Psoas muscle (tissue), 8 donors: ENCODE results near the gene CHRND. TPM values are rescaled to one million over a fixed set of nuclear protein-coding genes. Genes with fewer than 3 reads are reported as not detected.
A peak's percentile ranks its signal among the peaks of the same experiment; 100 is the strongest.

Experiments used
- ATAC-seq, 4 donors: fragments of 200-7000 bp; cut with Tn5 transposase; one replicate each; pipeline ENCODE4 v1.9.1; 2020; ENCODE audit warnings: moderate library complexity in 3 of 4, mild to moderate bottlenecking in 2 of 4
- DNase-seq, 2 donors: peaks; one replicate each; pipeline ENCODE4 v3.0.0-alpha.2; 2020
- H3K27ac ChIP-seq: fragments of 200-600 bp; one replicate; pipeline ENCODE4 v1.8.0; 2022
- H3K27me3 ChIP-seq, 3 donors: fragments of 200-600 bp in 1 of 3; one replicate each; pipeline versions ENCODE4 v1.6.1 to v1.8.0; 2013 to 2022; ENCODE audit warnings: low read length in 2 of 3, mild to moderate bottlenecking in 2 of 3, moderate library complexity in 1 of 3; ENCODE audit not compliant: insufficient read depth in 3 of 3
- H3K36me3 ChIP-seq, 2 donors: fragments of 200-600 bp in 1 of 2; one replicate each; pipeline versions ENCODE4 v1.6.1 to v1.8.0; 2013 to 2022; ENCODE audit warnings: low read depth in 1 of 2, mild to moderate bottlenecking in 1 of 2, moderate library complexity in 1 of 2; ENCODE audit not compliant: insufficient read depth in 1 of 2
- H3K4me1 ChIP-seq: fragments of 200-600 bp; one replicate; pipeline ENCODE4 v1.8.0; 2022
- H3K4me3 ChIP-seq: fragments of 200-600 bp; one replicate; pipeline ENCODE4 v1.8.0; 2022; ENCODE audit warnings: mild to moderate bottlenecking
- H3K9me3 ChIP-seq: fragments of 200-600 bp; one replicate; pipeline ENCODE4 v1.8.0; 2022
- WGBS, 3 donors: extraction: QIAGEN DNeasy Blood & Tissue Kit; methylation state at CpG; one replicate each; pipeline versions ENCODE4 v1.1.6 to v1.1.7; 2013; 5-methylcytosine and 5-hydroxymethylcytosine counted together
- intact Hi-C, 2 donors: fragments of 100-400 bp; cut with DNase I; formaldehyde crosslinking; loops; one replicate each; pipeline versions ENCODE4 v1.11.0 to v1.14.2; 2022
- polyA plus RNA-seq, 3 donors: library from polyadenylated mRNA; stranded (reverse); fragments of 200-250 nt; gene quantifications; one replicate each; pipeline ENCODE4 v1.2.3, GENCODE V29; 2013
- total RNA-seq, 4 donors: library from RNA; stranded (reverse); fragmentation: NEBNext Ultra II Directional in 2 of 4; extraction: Animal tissue kit (Norgen Biotek cat#: 25700) in 2 of 4; gene quantifications; one replicate each; pipeline versions ENCODE4 v1.2.1 to v1.2.4, GENCODE V29; 2021 to 2023
- TF ChIP-seq, protein P1 (sequence below): fragments of 200-600 bp; IDR thresholded peaks from one replicate; pipeline ENCODE4 v1.8.0; 2022; ENCODE audit warnings: antibody characterized with exemption
- donor health status: healthy with polysubstance abuse.
- donor health status: DM: no; HTN: no; CAD: no; lungs with moderate emphysema.
- donor health status: Bipolar disorder and iron deficiency.
- donor health status: healthy.
- donor health status: DM: yes; HTN: yes; CAD: no.
- donor health status: DM: no; HTN: no; CAD: no.
- donor health status: DM: no; HTN: no; CAD: no.
- donor health status: DM: yes; HTN: yes; CAD: no.

Gene CHRND
- total and polyA plus RNA-seq, 7 donors = 6.5 to 300 (median 58.8) TPM

DNA sequence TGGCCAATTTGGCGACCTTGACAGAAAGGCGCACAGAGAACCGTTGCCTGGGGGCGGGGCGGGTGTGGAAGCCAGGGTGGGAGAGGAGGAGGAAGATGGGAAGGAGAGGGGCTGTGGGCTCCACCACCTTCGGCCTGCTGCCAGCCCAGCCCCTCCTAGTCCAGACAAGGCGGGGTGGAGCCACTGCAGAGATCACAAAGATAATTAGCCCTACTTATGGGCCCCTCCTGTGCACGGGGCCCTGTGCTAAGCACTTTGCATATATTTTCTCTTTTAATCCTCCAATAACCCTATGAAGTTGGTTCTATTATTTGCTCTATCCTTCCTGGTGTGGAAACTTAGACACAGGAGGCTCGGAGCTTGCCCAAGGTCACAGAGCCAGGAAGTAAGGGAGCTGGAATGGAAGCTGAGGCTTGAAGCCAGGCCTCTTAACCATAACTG, 24.6 kb upstream of the CHRND start:
- Histone ChIP-seq H3K9me3 (no peaks in the 10 kb centered on the region), H3K4me3 (no peak overlapping the region), H3K4me1 (no peaks in the 10 kb centered on the region), H3K36me3 (no peaks in the 10 kb centered on the region), H3K27ac (no peak overlapping the region), H3K27me3 (no peaks in the 10 kb centered on the region)
- WGBS, 3 donors = 68 to 72% (median 72%) methylated on average over 9 of the region's 9 CpGs
- TF ChIP-seq, protein P1, sequence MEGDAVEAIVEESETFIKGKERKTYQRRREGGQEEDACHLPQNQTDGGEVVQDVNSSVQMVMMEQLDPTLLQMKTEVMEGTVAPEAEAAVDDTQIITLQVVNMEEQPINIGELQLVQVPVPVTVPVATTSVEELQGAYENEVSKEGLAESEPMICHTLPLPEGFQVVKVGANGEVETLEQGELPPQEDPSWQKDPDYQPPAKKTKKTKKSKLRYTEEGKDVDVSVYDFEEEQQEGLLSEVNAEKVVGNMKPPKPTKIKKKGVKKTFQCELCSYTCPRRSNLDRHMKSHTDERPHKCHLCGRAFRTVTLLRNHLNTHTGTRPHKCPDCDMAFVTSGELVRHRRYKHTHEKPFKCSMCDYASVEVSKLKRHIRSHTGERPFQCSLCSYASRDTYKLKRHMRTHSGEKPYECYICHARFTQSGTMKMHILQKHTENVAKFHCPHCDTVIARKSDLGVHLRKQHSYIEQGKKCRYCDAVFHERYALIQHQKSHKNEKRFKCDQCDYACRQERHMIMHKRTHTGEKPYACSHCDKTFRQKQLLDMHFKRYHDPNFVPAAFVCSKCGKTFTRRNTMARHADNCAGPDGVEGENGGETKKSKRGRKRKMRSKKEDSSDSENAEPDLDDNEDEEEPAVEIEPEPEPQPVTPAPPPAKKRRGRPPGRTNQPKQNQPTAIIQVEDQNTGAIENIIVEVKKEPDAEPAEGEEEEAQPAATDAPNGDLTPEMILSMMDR = no peak
- intact Hi-C loops = loop anchor here in 1 of 2 donors (5.0 kb wide), 1 partner anchor 54 kb away; no protein-coding TSS in a partner anchor
- DNase-seq = no peak
- ATAC-seq = no peak

DNA sequence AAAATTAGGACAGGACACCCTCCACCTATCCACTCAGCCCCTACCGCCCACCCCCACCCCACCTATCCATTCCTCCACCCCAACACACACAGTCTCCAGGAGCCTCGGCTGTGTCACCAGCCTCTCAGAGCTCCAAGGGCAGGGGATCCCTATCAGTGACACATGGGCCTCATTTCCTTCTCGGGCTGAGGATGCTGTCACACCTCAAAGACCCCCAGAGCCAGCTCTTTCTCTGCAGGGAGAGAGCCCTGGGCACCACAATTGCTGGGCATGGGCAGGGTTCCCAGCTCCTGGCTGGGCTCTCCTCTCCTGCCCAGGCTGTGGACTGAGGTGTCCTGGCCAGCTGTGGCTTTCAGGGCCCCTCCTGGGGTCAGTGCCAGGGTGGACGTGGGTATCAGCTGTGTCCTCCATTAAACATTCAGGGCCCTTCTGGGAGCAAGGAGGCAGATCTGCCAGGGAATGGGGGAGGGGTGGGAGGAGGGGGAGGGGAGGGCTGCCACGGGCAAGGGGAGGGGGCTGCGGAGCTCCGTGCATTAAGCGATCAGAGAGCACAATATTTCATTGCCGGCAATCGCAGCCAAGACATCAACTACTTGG, 24.1 kb upstream of the CHRND start:
- DNase-seq = no peak
- intact Hi-C loops = loop anchor here in 1 of 2 donors (5.0 kb wide), 1 partner anchor 55 kb away; no protein-coding TSS in a partner anchor
- H3K4me3 ChIP-seq = no peak overlapping the region
- H3K27me3 ChIP-seq = no peaks in the 10 kb centered on the region
- H3K27ac ChIP-seq = no peak overlapping the region
- ATAC-seq = peak in 1 of 4 donors; percentile 16
- TF ChIP-seq, protein P1 = no peak
- H3K4me1 ChIP-seq = no peaks in the 10 kb centered on the region
- WGBS, 3 donors = 37 to 40% (median 40%) methylated on average over 10 of the region's 10 CpGs
- no peaks in the 10 kb centered on the region for H3K9me3 ChIP-seq
- no peaks in the 10 kb centered on the region for H3K36me3 ChIP-seq

DNA sequence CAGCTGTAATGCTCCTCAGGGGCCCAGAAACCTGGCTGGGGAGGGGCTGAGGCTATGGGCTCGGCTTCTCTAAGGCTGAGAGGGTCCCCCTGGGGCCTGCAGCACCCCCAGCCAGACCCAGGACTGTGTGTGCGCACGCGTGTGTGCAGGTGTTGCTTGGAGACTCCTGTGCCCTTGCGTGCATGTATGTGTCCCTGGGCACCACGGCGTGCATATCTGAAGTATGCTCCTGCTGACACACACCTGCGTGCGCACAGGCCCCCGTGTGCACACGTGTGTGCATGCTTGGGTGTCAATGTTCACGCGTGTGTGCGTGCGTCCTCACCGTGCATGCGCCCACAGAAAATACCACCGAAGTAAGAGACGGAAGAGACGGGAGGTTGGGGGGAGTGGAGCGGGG, 23.4 kb upstream of the CHRND start:
- TF ChIP-seq, protein P1 = no peak
- ATAC-seq (peak; percentile 9 to 23 (median 22)), DNase-seq (no peak)
- Histone ChIP-seq H3K36me3 (no peaks in the 10 kb centered on the region), H3K27ac (no peak overlapping the region), H3K4me3 (no peak overlapping the region), H3K27me3 (no peaks in the 10 kb centered on the region), H3K4me1 (no peaks in the 10 kb centered on the region), H3K9me3 (no peaks in the 10 kb centered on the region)
- intact Hi-C loops = loop anchor here in 1 of 2 donors (5.0 kb wide), 1 partner anchor 55 kb away; no protein-coding TSS in a partner anchor
- WGBS, 3 donors = 35 to 56% (median 35%) methylated on average over 17 to 20 of the region's 21 CpGs

DNA sequence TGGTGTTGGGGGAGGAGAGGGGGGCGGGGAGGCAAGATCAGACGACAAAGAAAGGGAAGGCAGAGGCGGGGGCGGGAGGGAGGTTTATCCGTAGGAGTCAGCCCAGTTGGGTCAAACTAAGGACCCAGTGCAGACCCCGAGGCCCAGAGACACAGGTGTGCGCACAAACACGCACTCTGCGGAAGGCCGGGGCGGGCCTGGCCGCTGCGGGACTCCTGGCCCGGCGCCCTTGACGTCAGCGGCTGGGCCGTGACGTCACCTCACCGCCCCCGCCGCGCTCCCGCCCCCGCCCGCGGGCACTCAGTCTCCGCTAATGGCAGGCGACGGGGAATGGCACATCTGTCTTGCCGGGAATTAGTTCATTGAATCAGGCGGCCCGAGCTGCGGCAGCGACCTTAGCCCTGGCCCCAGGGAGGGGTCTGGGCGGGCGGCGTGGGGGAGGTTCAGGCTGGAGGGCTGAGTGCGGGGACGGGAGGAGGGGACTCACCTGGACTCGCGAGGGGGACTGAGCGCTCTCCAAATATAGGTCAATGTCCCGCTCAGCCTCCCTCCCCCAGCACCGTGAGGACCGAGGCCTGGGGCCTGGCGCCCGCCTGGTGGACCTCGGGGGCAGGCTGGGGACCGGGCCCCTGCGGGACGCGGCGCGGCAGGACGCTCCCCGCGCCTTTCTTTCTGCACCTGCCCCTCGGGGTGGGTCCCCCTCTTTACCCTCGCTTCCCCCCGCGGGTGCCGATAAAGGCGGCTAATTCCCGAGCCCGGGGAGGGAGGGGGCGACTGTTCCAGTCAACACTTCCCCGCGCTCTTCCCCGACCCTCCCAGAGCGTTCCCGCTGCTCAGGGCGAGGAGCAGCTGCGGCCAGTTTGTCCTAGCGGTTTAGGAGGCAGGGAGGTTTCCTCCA, 22.8 kb upstream of the CHRND start:
- H3K27me3 ChIP-seq = no peaks in the 10 kb centered on the region
- no peaks in the 10 kb centered on the region for H3K9me3 ChIP-seq
- no peaks in the 10 kb centered on the region for H3K4me1 ChIP-seq
- ATAC-seq (peak; percentile 63 to 85 (median 72)), DNase-seq (no peak)
- H3K36me3 ChIP-seq = no peaks in the 10 kb centered on the region
- intact Hi-C loops = loop anchor here in 1 of 2 donors (5.0 kb wide), 1 partner anchor 56 kb away; no protein-coding TSS in a partner anchor
- 11 to 18% (median 12%) methylated on average over 52 to 74 of the region's 75 CpGs for WGBS, 3 donors
- TF ChIP-seq, protein P1 = no peak
- H3K4me3 ChIP-seq = peak overlapping the region; percentile 66
- H3K27ac ChIP-seq = no peak overlapping the region
